Measurements from ENCODE around the gene GANAB.
"Not testable (repeated sequence)": the region's sequence is repeated elsewhere in the genome, so short reads cannot be mapped to it uniquely, and the experiment has no call there.

GANAB gene

DNA sequence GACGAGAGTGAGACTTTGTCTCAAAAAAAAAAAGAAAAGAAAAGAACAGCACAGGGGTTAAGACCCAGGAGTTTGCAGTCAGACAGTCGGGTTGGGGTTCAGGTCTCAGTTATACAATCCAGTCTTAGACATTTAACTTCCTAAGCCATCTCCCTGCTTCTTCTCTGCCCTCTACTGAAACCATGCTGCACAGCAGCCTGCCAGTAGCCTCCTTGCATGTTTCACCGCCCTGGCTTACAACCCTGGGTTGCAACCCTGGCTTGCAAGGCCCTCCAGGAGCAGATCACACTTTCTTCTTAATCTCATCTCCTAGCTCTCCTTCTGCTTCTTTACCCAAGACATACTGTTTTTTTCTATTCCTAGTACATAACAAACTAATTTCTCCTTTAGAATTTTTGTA, 18.7 kb downstream of the GANAB start:
- FAIRE-seq (no peak), DNase-seq (ENCODE audit: insufficient read length, low spot score) (no peak)
- TF ChIP-seq POLR2A (IDR thresholded peaks at IDR 0.05; ENCODE audit: low read depth, low read length) (no peak), POLR2AphosphoS5 (IDR thresholded peaks at IDR 0.05; ENCODE audit: low read depth, low read length) (no peak), SPI1 (IDR thresholded peaks at IDR 0.05; ENCODE audit: low read depth, low read length) (no peak), TAF1 (IDR thresholded peaks at IDR 0.05; ENCODE audit: low read depth, low read length) (no peak), PAX5 (IDR thresholded peaks at IDR 0.05; ENCODE audit: insufficient read depth, low read length, severe bottlenecking) (no peak), POU2F2 (IDR thresholded peaks at IDR 0.05; ENCODE audit: low read depth, low read length) (no peak)

DNA sequence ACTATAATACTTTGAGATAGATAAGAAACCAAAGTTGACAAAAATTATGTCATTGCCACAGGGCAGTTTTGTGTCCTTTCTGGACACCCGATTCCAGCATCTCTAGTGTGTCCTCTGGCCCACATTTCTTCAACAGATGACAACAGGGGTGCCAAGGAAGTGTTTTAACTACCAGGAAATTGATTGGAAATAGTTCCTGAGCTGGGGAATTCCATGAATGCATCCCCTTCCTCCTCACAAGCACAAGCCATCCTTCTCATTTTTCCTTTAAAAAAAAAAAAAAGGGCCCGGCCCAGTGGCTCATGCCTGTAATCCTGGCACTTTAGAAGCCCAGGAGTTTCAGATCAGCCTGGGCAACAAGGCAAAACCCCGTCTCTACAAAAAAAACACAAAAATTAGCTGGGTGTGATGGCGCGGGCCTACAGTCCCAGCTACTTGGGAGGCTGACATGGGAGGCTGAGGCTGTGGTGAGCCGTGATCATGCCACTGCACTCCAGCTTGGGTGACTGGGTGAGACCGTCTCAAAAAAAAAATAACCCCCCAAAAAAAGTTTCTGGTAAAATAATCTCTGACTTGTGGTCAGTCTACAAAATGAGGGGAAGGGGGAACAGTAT, 23.8 kb downstream of the GANAB start:
- DNase-seq (ENCODE audit: insufficient read length, low spot score): no peak
- FAIRE-seq: no peak
- no peak for TF ChIP-seq TAF1 (IDR thresholded peaks at IDR 0.05; ENCODE audit: low read depth, low read length)

DNA sequence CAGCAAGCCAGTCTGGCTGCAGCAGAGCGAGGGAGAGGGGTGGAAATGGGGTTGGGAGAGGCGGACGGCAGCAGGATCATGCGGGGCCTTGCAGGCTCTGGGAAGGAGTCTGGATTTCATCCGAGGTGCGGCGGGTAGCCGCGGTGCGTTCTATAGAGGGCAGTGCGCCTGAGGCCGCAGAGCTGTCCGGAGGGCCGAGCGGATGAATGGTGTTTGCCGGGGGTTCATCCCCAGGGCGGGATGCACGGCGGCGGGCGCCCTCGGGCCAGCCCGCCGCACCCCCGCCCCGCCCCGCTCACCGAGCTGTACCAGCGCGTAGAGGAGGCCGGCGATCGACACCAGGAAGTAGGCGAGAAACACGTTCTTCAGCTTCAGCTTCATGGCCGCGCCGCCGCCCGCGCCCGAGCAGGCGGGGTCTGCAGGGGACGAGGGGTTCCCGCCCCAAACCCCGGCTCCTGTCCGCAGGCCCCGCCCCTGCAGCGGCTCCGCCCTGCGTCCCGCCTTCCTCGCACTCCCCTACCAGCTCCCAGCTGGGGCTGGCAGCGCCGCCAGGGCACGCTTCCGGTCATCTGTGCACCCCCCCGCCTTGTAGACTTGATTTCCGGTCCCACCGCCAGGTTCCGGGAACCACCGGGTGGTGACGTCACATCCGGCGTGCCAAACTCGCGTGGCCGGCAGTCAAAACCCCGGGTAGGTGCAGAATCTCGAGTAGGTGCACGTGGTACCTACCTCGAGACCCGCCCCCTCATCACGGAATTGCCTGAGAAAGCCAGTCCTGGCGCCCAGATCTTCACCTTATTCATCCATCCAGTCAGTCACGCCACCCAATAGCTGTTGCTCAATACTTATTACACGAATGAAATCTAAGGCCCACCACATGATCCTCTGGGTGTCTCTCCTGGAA, 24.6 kb downstream of the GANAB start, which contains the start of gene B3GAT3:
B3GAT3 (minus strand) TSS at position 420 of the 904 bp plus-strand sequence; CDS start at position 381, 39 bp downstream.
- TF ChIP-seq POLR2AphosphoS5 (IDR thresholded peaks at IDR 0.05; ENCODE audit: low read depth, low read length) (peak; percentile 81), SPI1 (IDR thresholded peaks at IDR 0.05; ENCODE audit: low read depth, low read length) (no peak), POLR2A (IDR thresholded peaks at IDR 0.05; ENCODE audit: low read depth, low read length) (peak; percentile 64), TAF1 (IDR thresholded peaks at IDR 0.05; ENCODE audit: low read depth, low read length) (peak; percentile 21; the same call in 1 of the 2 replicates), POU2F2 (IDR thresholded peaks at IDR 0.05; ENCODE audit: low read depth, low read length) (peak; percentile 23; the same call in 1 of the 2 replicates), PAX5 (IDR thresholded peaks at IDR 0.05; ENCODE audit: insufficient read depth, low read length, severe bottlenecking) (no peak)
- peak; percentile 98 for DNase-seq (ENCODE audit: insufficient read length, low spot score)
- peak; percentile 96 for FAIRE-seq

DNA sequence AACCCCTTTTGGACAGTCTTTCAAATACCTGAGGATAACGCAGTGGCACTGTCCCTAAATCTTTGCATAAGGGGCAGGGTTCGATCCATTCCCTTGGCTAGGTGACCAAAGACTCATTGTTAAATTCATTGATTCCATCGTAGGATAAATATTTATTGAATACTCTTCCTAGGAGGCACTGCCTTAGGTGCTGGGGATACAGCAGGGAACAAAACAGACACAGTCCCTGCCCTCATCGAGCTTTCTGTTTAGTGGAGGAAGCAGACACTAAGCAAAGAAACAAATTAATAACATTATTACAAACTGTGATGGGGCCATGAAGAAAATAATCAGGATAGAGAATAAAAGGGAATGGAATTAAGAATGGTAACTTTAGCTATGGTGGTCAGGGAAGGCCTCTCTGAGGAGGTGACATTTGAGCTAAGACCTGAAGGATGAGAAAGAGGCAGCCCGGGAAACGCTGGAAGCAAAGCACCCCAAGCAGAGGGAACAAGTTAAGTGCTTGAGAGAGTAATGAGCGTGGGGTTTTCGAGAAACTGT, 25.3 kb downstream of the GANAB start:
- no peak for TF ChIP-seq TAF1 (IDR thresholded peaks at IDR 0.05; ENCODE audit: low read depth, low read length)
- no peak for TF ChIP-seq POLR2A (IDR thresholded peaks at IDR 0.05; ENCODE audit: low read depth, low read length)
- peak; percentile 43 for FAIRE-seq
- no peak for DNase-seq (ENCODE audit: insufficient read length, low spot score)

DNA sequence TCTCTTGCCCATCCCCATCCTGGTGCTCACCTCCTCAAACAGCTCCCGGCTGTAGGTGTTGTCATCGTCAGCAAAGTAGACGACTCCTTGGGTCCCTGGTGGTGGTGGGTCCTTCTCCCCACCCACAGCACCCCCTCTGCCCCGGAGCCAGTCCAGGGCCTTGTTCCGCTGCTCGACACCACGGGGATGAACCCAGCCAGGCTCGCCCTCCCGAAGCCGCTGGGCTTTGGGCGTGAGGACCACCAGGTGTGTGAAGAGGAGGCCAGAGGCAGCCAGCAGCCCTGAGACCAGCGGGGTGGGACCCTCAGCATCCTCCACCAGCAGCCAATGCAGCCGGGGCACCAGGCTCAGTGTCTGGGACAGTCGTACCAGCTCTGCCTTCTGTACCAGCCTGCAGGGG, 29.5 kb downstream of the GANAB start:
- DNase-seq (ENCODE audit: insufficient read length, low spot score); FAIRE-seq: not testable (repeated sequence)

DNA sequence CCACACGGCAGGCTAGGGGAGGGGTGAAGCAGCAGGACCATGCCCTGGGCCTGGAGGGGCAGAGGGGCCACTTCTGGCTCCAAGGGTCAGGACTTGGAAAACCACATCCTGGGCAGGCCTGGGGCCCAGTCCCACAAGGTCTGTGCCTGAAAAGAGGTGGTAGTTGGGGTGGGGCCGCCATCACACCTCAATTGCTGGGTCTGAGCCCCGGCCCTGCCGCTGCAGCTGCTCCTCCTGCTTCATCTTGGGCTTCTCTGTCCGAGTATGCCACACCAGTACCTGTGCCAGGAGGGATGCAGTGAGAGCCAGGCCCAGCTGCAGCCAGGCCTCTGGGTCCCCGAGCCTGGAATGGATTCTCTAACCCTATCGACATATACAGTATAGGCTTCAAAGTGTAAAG, 30.9 kb downstream of the GANAB start:
- TF ChIP-seq PAX5 (IDR thresholded peaks at IDR 0.05; ENCODE audit: insufficient read depth, low read length, severe bottlenecking) (no peak), SPI1 (IDR thresholded peaks at IDR 0.05; ENCODE audit: low read depth, low read length) (no peak), TAF1 (IDR thresholded peaks at IDR 0.05; ENCODE audit: low read depth, low read length) (no peak), POU2F2 (IDR thresholded peaks at IDR 0.05; ENCODE audit: low read depth, low read length) (no peak), POLR2A (IDR thresholded peaks at IDR 0.05; ENCODE audit: low read depth, low read length) (no peak), POLR2AphosphoS5 (IDR thresholded peaks at IDR 0.05; ENCODE audit: low read depth, low read length) (no peak)
- DNase-seq (ENCODE audit: insufficient read length, low spot score) (no peak), FAIRE-seq (no peak)

DNA sequence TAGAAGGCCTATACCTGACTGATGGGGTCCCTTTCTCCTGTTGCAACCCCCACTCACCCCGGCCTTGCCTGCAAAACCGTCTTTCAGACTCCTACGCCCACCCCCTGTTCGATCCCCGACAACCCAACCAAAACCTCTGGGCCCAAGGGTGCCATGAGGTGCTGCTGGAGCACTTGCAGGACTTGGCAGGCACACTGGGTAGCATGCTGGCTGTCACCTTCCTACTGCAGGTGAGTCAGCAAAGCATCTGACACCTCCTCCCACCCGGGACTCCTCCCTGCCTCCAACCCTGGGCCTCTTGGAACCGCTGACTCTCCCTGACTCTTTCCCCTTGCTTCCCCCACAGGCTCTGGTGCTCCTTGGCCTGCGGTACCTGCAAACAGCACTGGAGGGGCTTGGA, 32.1 kb downstream of the GANAB start:
- TF ChIP-seq POU2F2 (IDR thresholded peaks at IDR 0.05; ENCODE audit: low read depth, low read length): no peak
- no peak for TF ChIP-seq POLR2AphosphoS5 (IDR thresholded peaks at IDR 0.05; ENCODE audit: low read depth, low read length)
- TF ChIP-seq SPI1 (IDR thresholded peaks at IDR 0.05; ENCODE audit: low read depth, low read length): no peak
- TF ChIP-seq POLR2A (IDR thresholded peaks at IDR 0.05; ENCODE audit: low read depth, low read length): no peak
- TF ChIP-seq PAX5 (IDR thresholded peaks at IDR 0.05; ENCODE audit: insufficient read depth, low read length, severe bottlenecking): no peak
- TF ChIP-seq TAF1 (IDR thresholded peaks at IDR 0.05; ENCODE audit: low read depth, low read length): no peak
- FAIRE-seq (no peak), DNase-seq (ENCODE audit: insufficient read length, low spot score) (no peak)

DNA sequence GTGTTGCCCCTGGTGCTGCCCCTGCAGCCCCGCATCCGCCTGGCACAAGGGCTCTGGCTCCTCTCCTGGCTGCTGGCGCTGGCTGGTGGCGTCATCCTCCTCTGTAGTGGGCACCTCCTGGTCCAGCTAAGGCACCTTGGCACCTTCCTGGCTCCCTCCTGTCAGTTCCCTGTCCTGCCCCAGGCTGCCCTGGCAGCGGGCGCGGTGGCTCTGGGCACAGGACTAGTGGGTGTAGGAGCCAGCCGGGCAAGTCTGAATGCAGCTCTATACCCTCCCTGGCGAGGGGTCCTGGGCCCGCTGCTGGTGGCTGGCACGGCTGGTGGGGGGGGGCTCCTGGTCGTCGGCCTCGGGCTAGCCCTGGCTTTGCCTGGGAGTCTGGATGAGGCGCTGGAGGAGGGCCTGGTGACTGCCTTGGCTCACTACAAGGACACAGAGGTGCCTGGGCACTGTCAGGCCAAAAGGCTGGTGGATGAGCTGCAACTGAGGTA, 33.1 kb downstream of the GANAB start:
- 0 out of 2 replicates have a peak, but pooled peaks have one; percentile 34 for TF ChIP-seq POLR2AphosphoS5 (IDR thresholded peaks at IDR 0.05; ENCODE audit: low read depth, low read length)
- TF ChIP-seq PAX5 (IDR thresholded peaks at IDR 0.05; ENCODE audit: insufficient read depth, low read length, severe bottlenecking): no peak
- FAIRE-seq (no peak), DNase-seq (ENCODE audit: insufficient read length, low spot score) (no peak)

DNA sequence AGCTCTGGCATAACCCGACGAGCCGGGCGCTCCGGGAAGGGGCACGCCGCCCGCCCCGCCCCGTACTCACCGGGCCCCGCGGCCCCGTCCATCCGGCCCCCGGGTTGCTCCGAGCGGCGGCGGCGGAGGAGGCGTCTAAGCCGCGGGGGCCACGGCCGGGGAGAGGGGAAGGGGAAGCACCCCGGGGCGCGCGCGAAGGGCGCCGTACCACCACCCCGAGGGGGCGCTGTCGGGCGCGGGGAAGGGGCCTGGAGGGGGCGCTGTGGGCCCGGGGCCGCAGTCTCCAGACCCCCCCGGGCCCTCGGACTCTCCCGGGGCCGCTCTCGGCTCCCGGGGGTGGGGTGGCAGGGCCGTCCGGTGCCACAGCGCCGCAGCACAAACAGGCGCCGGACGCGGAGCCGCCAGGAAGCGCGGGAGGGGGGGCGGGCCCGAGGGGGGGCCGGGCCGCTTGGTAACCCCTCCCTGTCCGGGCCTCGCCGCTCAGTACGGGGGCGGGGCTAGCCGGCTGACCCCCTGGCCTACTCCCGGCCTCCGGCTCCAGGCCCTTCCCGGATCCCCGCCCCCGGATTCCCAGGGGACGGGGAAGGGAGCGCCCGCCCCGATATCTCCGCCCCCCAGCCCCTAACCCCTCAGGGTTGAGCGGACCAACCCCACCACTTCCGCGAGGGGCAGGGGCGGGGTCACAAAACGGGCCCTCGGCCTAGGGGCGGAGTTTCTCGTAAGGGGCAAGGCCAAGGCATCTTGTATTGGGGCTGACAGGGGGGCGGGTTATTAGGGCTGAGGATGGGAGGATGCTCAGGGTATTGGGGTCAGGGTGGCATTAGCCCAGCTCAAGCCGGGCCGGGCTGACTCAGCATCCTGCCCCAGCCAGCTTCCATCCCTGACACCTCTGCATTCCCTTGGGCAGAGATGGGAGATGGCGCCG, 33.8 kb downstream of the GANAB start, which contains the start of the genes EML3 and ROM1:
EML3 (minus strand) TSS at position 410 of the 925 bp plus-strand sequence; CDS start at position 92, 318 bp downstream.
ROM1 (plus strand) TSS at position 892 of the 925 bp plus-strand sequence; CDS start at position 917, 25 bp downstream.
- DNase-seq (ENCODE audit: insufficient read length, low spot score) (peak; percentile 96), FAIRE-seq (peak; percentile 84)
- no peak for TF ChIP-seq POLR2AphosphoS5 (IDR thresholded peaks at IDR 0.05; ENCODE audit: low read depth, low read length)
- no peak for TF ChIP-seq PAX5 (IDR thresholded peaks at IDR 0.05; ENCODE audit: insufficient read depth, low read length, severe bottlenecking)
- TF ChIP-seq SPI1 (IDR thresholded peaks at IDR 0.05; ENCODE audit: low read depth, low read length): no peak
- no peak; the same call in 1 of the 2 replicates for TF ChIP-seq POLR2A (IDR thresholded peaks at IDR 0.05; ENCODE audit: low read depth, low read length)
- TF ChIP-seq TAF1 (IDR thresholded peaks at IDR 0.05; ENCODE audit: low read depth, low read length): no peak
- no peak for TF ChIP-seq POU2F2 (IDR thresholded peaks at IDR 0.05; ENCODE audit: low read depth, low read length)

Measured in GM12891 (cell line).